Measurements from ENCODE around the gene PSMD1.

DNA sequence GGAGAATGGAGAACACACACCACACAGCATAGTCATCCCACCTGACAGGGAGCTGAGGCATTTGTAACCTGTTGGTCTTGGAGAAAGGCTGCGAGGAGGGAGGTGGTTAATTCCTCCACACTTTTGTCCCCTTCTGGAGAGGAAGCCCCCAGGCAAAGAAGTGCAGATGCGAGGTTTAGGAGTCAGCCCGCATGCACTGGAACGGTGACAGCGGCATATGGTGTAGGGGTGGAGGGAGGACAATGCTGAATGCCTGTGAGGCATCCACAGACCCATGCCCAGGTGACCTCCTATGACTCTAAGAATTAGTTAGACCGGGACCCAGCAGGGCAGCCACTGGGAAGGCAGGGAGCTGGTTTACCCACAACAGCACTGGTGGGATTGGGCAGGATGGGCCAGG, 48.5 kb upstream of the PSMD1 start:
- TF ChIP-seq CTCF (IDR thresholded peaks at IDR 0.05) (no peak), ZFX (IDR thresholded peaks at IDR 0.05; ENCODE audit: borderline replicate concordance) (no peak)
